Pulmonary artery endothelial cell (primary cell): ENCODE results near the gene RPS5. TPM values are rescaled to one million over a fixed set of nuclear protein-coding genes. Genes with fewer than 3 reads are reported as not detected.
A peak's percentile ranks its signal among the peaks of the same experiment; 100 is the strongest.
"Not testable (repeated sequence)": the region's sequence is repeated elsewhere in the genome, so short reads cannot be mapped to it uniquely, and the experiment has no call there.

Source experiments
- DNase-seq: peaks from one replicate; pipeline ENCODE4 v3.0.0-alpha.2; 2011; ENCODE audit warnings: low read depth, low spot score
- total RNA-seq: library from RNA; depleted of rRNA; stranded (reverse); fragments of >200 nt; gene quantifications from 2 replicates; pipeline ENCODE4 v1.2.3, GENCODE V29; 2014

The RPS5 gene
- total RNA-seq = 2,163 and 2,639 TPM in 2 replicates

GRCh38 chr19:58386576-58387337, at the start of gene RPS5:
TSS of gene RPS5 (plus strand) at chr19:58387269. CDS start at chr19:58388138, 869 bp downstream.
- peak; percentile 95 for DNase-seq

- DNase-seq = no peak
Measured at GRCh38 chr19:58338336-58338735, 48.7 kb upstream of the RPS5 start.

GRCh38 chr19:58338825-58339558, 48.1 kb upstream of the RPS5 start:
- no peak for DNase-seq

GRCh38 chr19:58345558-58345957, 41.5 kb upstream of the RPS5 start:
- no peak for DNase-seq

GRCh38 chr19:58346961-58347929, 39.8 kb upstream of the RPS5 start:
- no peak for DNase-seq

GRCh38 chr19:58348080-58348479, 39.0 kb upstream of the RPS5 start:
- DNase-seq = not testable (repeated sequence)

- DNase-seq = no peak
Measured at GRCh38 chr19:58349590-58349989, 37.5 kb upstream of the RPS5 start.

GRCh38 chr19:58350001-58350861, 36.8 kb upstream of the RPS5 start:
- no peak for DNase-seq

- no peak for DNase-seq
Measured at GRCh38 chr19:58350871-58351557, 36.1 kb upstream of the RPS5 start.

- no peak for DNase-seq
Measured at GRCh38 chr19:58351558-58351878, 35.6 kb upstream of the RPS5 start.

- no peak for DNase-seq
Measured at GRCh38 chr19:58351990-58352755, 34.9 kb upstream of the RPS5 start.

GRCh38 chr19:58352760-58353671, 34.1 kb upstream of the RPS5 start, which contains the start of gene A1BG:
TSS of gene A1BG (minus strand) at chr19:58353492. CDS start at chr19:58353437, 55 bp downstream.
- DNase-seq = no peak

GRCh38 chr19:58353717-58354477, 33.2 kb upstream of the RPS5 start:
- no peak for DNase-seq

- no peak for DNase-seq
Measured at GRCh38 chr19:58354478-58355030, 32.5 kb upstream of the RPS5 start.

- no peak for DNase-seq
Measured at GRCh38 chr19:58355215-58355796, 31.8 kb upstream of the RPS5 start.

- DNase-seq = no peak
Measured at GRCh38 chr19:58355908-58356765, 30.9 kb upstream of the RPS5 start.
